GM21390 (cell line): ENCODE data around the gene CRTAC1.

Source experiments
- ATAC-seq: cut with Tn5 transposase; IDR thresholded peaks from one replicate; pipeline ENCODE4 v1.9.1; 2021; ENCODE audit not compliant: unreplicated experiment

The CRTAC1 gene

DNA sequence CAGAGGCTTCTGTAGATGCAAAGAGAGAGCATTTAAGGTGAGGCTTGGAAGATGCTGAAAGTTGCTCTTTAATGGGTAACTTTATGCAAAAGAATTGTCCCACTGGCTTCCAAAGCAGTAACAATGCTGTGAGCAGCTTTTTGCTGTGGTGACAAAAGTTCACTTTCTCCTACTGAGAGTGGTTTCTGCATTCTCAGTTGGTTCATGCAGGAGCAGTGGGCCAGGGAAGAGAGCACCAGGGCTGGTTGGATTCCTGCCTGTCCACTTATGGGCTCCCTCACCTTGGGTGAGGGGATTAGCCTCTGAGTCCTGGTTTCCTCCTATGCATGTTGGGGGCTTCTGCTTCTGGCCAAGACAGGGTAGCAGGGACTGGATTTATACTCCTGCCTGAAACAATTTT is 211.8 kb downstream of the CRTAC1 start:
- no peak for ATAC-seq

DNA sequence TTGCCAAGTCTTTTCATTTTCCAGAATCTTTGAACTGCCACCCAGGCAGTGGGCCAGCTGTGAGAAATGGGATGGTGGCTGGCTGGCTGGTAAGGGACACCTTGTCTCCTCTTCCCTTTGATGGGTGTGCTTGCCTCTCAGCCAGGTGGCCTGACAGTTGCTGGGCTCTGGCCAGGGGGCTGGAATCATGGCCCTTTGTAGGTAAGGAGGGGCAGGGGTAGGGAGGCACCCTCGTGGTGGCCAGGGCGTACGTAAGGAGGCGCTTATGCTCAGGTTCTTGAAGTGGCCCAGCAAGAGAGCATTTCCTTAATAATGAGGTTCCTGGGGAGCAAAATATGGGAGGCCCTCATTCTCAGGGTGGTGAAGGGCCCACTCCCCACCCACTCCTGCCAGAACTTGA is 213.8 kb downstream of the CRTAC1 start:
- no peak for ATAC-seq
